Middle frontal gyrus (tissue), 1 donor: Measurements from ENCODE around the gene FAM184A.
A peak's percentile ranks its signal among the peaks of the same experiment; 100 is the strongest.
"Not testable (repeated sequence)": the region's sequence is repeated elsewhere in the genome, so short reads cannot be mapped to it uniquely, and the experiment has no call there.

Experiments
- DNase-seq: peaks from one replicate; pipeline ENCODE4 v3.0.0-alpha.2; 2015; ENCODE audit warnings: low spot score; ENCODE audit errors: extremely low spot score

FAM184A gene

GRCh38 chr6:119097815-119098361, 19.4 kb upstream of the FAM184A start:
- DNase-seq, result not testable (repeated sequence)

- peak; percentile 25 for DNase-seq
Measured at GRCh38 chr6:119096721-119097565, 18.5 kb upstream of the FAM184A start.

GRCh38 chr6:119090256-119090655, 11.8 kb upstream of the FAM184A start:
- DNase-seq, result no peak

- no peak for DNase-seq
Measured at GRCh38 chr6:119084784-119085183, 6.3 kb upstream of the FAM184A start.

- no peak for DNase-seq
Measured at GRCh38 chr6:119083007-119083406, 4.5 kb upstream of the FAM184A start.

- no peak for DNase-seq
Measured at GRCh38 chr6:119079283-119079809, 882 bp upstream of the FAM184A start.

- no peak for DNase-seq
Measured at GRCh38 chr6:119077643-119078375, 655 bp downstream of the FAM184A start.

- DNase-seq, result no peak
Measured at GRCh38 chr6:119077391-119077642, 1.1 kb downstream of the FAM184A start.

GRCh38 chr6:119076576-119077390, 1.7 kb downstream of the FAM184A start:
- no peak for DNase-seq

- no peak for DNase-seq
Measured at GRCh38 chr6:119076173-119076572, 2.3 kb downstream of the FAM184A start.

- no peak for DNase-seq
Measured at GRCh38 chr6:119075200-119075981, 3.1 kb downstream of the FAM184A start.

- DNase-seq, result no peak
Measured at GRCh38 chr6:119073307-119074051, 5.0 kb downstream of the FAM184A start.

- no peak for DNase-seq
Measured at GRCh38 chr6:119071576-119071975, 6.9 kb downstream of the FAM184A start.

GRCh38 chr6:119067091-119067490, 11.4 kb downstream of the FAM184A start:
- DNase-seq, result no peak

GRCh38 chr6:119066517-119066916, 11.9 kb downstream of the FAM184A start:
- DNase-seq, result no peak

GRCh38 chr6:119065955-119066354, 12.5 kb downstream of the FAM184A start:
- no peak for DNase-seq

GRCh38 chr6:119065382-119065781, 13.1 kb downstream of the FAM184A start:
- DNase-seq, result no peak

GRCh38 chr6:119063491-119063890, 15.0 kb downstream of the FAM184A start:
- DNase-seq, result no peak

GRCh38 chr6:119061215-119061614, 17.2 kb downstream of the FAM184A start:
- DNase-seq, result no peak
